GM18951 (cell line): ENCODE results near the gene CSN2.

ENCODE experiments used
- POLR2A ChIP-seq: IDR thresholded peaks from 4 replicates; pipeline ENCODE4 v1.6.1; 2011; ENCODE audit warnings: mild to moderate bottlenecking; ENCODE audit not compliant: insufficient read length, insufficient read depth; ENCODE audit errors: extremely low read depth
- in situ Hi-C: fragments of 300-500 bp; cut with MboI; formaldehyde crosslinking; loops from one replicate; pipeline ENCODE4 v1.12.0; 2022; ENCODE audit warnings: low sequenced_read_pairs, mixed read lengths, inconsistent platforms; ENCODE audit not compliant: unreplicated experiment

Gene CSN2

GRCh38 chr4:69965628-69966027 lies at the start of gene CSN2:
CSN2 (minus strand) TSS chr4:69965728; CDS start chr4:69960995, 4,733 bp downstream.
- no peak for TF ChIP-seq POLR2A

DNA sequence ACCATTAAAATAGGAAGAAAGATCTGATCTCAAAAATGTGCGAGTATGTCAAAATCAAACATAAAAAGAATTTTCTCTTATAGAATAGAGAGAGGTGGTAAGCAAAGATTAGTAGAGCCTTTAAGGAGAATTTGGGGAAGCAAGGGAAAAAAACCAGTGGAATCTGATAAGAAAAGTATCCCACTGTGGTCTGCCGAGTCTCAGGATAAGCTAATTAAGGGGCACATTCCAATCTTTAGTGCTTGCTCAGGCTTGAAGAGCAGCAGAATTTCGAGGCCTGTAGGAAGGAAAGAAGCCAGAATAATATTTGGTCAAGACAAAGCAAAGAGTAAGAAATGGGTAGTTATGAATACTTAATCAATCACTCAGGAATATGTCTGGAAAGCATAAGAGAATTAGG lies 43.2 kb upstream of the CSN2 start:
- in situ Hi-C loops: no loop called here

More at GRCh38 chr4:69965628-69966027, at the start of gene CSN2:
- in situ Hi-C loops: no loop called here

DNA sequence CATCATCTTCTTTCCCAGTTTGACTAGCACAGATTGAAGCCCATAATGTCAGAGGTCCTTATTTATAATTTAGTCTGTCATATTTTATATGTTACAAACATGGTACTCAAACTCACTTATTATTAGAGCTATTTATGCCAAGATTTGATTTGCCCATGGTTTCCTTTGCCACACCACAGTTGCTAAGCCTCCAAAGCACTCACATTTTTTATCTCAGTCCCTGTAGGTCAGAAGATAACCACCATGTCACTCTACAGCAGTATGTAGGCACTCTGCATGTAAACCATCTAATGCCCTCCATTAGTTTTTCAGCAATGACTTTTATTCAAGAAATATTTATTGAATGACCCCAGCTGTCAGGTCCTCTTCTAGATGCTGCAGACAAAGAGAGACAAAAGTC lies 37.0 kb upstream of the CSN2 start:
- no peak for TF ChIP-seq POLR2A
- in situ Hi-C loops: no loop called here

More for the DNA sequence above, 43.2 kb upstream of the CSN2 start:
- no peak for TF ChIP-seq POLR2A

DNA sequence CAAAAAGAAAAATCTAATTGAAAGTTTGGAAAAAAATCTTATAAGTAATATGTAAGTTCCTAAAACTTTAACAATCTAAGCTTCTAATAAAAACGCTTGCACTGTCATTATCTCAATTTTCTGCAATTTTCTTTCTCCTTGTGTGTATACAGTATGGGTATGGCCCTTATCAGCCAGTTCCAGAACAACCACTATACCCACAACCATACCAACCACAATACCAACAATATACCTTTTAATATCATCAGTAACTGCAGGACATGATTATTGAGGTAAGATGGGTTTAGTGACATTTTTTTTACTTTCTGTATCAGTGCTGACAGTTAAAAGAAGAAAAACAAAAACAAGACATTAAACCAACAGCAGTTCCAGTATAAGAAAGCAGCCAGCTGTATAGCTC lies 35.2 kb upstream of the CSN2 start:
- in situ Hi-C loops: no loop called here
- no peak for TF ChIP-seq POLR2A

DNA sequence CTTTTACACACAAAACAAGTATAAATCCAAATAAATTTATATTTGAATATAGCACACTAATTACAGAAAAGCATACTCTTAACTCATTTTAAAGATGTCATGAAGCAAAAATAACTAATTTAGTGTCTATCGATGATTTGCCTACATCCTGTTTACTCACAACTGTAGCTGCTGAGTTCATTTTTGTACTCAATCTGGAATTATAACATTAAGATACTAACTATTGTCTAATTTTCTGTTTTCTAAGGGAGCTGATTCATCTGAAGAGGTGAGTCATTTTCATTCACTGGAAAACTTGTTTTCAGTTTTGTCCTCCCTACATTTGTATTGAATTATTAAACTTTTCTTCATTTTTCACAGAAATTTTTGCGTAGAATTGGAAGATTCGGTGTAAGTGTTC lies 33.9 kb upstream of the CSN2 start:
- in situ Hi-C loops: no loop called here
- no peak for TF ChIP-seq POLR2A

DNA sequence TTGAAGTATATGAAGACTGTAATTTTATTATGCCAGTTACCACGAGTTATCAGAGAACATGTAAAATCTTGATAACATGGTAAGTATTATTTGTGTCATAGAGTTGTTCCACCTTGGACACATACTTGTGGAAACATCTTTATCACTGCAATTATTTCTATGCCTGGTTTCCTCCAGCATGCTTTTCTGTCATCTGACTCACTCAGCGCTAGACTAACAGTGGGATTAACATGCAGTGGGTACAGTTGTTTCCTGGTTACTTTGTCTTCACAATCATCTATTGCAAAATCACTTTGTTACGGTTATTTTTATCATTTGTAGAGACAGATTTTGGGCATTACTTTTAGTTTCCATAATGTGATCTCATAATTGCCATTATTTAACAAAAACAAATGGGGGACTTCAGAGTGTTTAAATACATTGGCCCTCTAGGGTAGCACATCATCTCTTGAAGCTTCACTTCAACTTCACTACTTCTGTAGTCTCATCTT lies 30.0 kb upstream of the CSN2 start, which contains the start of gene STATH:
Gene STATH (plus strand): TSS at position 441 of the 491 bp plus-strand sequence. CDS start 2,472 bp downstream, outside the sequence.
- in situ Hi-C loops: no loop called here
- TF ChIP-seq POLR2A: no peak

- TF ChIP-seq POLR2A: no peak
- in situ Hi-C loops: no loop called here
Measured at GRCh38 chr4:69994782-69995181, 29.3 kb upstream of the CSN2 start.

DNA sequence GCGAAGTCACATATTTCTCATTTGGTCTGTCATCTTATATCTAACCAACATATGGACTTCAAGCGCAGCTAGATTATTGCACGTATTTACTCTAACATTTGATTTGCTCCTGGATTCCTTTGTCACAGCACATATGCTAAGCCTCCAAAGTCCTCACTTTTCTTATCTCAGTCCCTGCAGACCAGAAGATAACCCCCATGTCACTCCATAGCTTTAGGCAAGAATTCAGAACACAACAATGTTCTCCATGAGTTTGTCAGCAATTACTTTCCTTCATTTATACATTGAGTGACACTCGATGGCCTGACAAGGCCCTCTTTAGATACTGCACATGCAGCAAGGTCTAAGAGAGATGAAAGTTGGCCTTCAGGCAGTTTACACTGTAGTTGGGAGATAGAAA lies 25.5 kb upstream of the CSN2 start:
- TF ChIP-seq POLR2A: no peak
- in situ Hi-C loops: no loop called here

DNA sequence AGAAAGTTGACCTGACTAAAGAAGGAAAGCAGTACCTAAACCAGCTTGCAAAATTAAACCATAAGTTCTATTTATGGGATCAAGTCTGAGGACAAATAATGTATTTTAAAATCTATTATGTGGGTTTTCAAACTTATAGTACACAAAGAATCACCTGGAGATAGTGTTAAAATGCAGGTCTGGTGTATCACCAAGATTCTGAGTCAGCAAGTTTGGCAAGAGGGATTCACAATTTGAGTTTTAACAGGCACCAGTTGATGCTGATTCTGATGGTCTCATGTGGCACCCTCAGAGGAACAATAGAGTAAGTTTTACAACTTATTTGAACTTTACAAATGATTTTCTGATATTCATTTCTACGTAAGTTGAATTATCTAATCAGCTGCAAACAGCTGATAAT lies 21.1 kb upstream of the CSN2 start:
- in situ Hi-C loops: no loop called here
- TF ChIP-seq POLR2A: no peak

DNA sequence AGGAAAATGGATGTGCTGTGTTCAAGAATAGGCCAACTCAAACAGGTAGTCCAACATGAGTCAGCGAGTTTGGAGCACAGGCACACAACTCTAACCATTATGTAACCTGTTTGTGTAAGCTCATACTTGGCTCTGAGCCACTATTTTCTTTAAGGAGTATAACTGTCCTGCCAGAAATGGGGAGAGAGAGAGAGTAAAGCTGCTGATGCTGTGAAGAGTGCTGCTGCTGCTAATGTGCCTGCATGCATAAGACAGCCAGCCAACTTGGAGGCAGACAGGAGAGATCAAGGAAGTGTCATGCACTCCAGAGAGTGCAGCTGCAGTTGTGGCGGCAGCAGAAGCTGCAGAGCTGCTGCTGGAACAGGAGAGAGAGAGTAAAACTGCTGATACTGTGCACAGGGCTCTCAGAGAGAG lies 18.5 kb upstream of the CSN2 start:
- in situ Hi-C loops: no loop called here
- no peak for TF ChIP-seq POLR2A

DNA sequence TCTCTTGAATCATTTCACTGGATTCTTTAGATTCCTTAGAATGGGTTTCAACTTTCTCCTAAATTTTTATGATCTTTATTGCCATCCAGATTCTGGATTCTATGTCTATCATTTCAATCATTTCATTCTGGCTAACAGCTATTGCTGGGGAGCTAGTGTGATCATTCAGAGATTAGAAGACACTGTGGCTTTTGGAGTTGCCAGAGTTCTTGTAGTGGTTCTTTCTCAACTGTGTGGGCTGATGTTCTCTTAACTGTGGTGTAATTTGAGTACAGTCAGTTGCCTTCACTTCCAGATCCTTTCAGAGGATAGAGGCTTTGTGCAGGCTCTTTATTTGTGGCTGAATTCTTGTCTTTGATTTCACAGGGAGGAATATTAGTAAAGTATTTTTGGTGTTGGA lies 12.1 kb upstream of the CSN2 start:
- no peak for TF ChIP-seq POLR2A
- in situ Hi-C loops: no loop called here

- TF ChIP-seq POLR2A: no peak
- in situ Hi-C loops: no loop called here
Measured at GRCh38 chr4:69974631-69975030, 9.1 kb upstream of the CSN2 start.

- in situ Hi-C loops: no loop called here
- TF ChIP-seq POLR2A: no peak
Measured at GRCh38 chr4:69970071-69970470, 4.5 kb upstream of the CSN2 start.

- no peak for TF ChIP-seq POLR2A
- in situ Hi-C loops: no loop called here
Measured at GRCh38 chr4:69957209-69957608, 8.3 kb downstream of the CSN2 start.

DNA sequence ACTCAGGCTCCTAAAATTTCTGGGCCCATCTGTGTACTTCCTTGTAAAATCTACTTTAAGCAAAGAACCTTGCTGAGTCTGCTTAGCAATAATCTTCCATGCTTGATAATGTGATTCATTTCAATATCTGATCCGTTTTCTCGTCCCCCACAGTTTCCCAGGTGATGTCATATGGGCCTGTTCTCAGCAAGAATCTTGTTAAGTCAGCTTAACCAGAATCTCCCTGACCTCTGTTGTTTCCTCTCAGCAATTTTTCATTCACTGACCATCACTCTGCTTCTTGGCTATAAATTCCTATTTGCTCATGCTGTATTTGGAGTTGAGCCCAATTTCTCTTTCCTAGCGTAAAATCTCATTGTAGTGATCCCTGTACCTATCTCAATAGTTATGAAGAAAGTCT lies 13.9 kb downstream of the CSN2 start:
- in situ Hi-C loops: no loop called here

More for the DNA sequence above, 13.9 kb downstream of the CSN2 start:
- TF ChIP-seq POLR2A: no peak
